Hematopoietic multipotent progenitor cell treated with erythropoietin and hydrocortisone succinate and interleukin-3 and kit ligand, for 17 days (in vitro differentiated cells): ENCODE results near the gene KRT72.

Experiments used
- DNase-seq: peaks from one replicate; pipeline ENCODE4 v3.0.0-alpha.2; 2015; ENCODE audit warnings: low spot score

KRT72 gene

DNA sequence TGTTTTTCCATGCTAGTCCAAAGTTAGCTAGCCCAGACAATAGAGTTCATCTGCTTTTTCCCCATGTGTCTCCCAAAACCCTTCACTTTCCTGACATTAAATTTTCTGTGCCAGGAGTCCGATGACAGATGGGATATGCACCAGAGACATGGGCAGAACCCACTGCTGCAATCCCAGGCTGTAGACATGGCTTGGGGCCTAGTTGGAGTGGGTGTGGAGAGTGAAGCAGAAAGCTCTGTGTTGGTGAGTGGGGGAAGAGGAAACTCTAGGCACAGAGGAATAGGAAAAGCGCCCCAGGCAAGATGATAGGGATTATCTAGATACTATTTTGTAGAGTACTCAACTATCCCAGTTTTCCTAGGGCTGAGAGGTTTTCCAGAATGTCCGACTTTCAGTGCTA lies 22.8 kb downstream of the KRT72 start:
- DNase-seq, result no peak

DNA sequence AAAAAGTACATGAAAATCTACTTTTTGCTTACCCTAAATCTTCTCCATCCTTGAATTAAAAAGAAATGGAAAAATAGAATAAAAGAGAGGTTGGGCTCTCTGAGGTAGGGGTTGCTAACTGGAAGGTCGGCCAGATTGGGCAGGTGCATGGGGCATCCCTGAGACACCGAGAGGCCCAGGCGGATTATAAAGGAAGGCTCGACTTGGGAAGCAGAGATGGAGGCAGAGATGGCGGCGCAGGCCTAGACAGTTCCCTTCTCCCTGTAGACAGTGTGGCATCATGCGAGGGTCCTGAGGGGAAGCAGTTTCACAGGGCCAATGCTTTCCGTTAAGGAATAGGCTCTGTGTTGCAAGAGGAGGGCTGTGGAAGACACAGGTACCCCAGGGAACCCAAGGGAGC lies 23.9 kb downstream of the KRT72 start:
- DNase-seq, result no peak

DNA sequence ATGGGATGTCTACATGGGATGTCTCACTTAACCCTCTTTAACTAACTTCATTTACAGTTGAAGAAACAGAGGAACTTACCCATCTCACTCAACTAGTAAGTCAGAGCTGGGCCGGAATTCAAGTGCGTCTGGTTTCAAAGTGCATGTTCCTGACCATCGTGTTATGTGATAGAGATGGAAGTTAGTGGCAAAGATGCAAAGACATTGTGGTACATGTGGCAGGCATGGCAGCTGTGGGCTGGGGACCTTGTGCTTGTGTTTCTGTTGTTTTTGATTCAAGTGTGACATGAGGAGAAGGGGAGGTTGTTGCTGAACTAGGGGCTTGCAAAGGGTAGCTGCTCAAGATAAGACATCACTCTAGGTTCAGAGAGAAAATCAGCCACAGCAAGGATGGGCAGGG lies 25.3 kb downstream of the KRT72 start:
- no peak for DNase-seq

DNA sequence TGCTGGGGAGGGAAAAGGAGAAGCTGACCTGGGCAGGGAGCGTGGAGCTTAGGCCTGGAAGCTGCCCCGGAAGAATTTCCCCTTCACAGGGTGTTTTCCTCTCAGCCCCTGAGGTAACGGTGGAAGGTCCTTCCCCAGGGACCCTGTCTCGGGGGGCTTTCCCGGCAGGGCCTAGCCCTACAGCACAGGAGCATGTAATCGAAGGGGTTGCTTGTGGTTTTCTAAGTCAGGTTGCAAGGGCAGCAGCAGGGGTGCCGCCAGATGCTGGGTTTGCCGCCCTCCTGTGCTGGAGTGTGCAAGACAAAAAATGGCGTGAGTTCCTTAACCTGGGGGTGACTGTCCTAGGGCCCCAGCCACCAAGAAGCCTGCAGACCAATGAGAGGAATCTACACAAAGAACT lies 26.0 kb downstream of the KRT72 start:
- no peak for DNase-seq

DNA sequence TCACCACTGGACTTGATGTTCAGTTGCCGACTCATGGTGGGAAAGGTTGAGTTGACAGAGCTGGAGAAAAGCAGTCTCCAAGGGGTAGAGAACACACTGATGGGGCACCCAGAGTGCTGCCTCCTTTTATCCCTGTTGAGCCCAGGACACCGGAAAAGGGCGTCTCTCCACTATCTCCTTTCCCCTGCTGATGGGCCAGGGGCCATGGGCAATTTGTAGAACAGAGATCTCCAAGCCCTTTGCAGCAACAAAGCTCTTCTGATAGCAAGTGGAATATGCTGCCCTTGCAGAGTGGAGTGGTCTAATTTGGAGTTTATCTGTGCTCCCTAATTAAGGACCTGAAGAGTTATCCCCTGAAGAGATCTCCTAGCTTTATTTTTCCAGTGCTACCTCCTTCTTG lies 27.5 kb downstream of the KRT72 start, which contains the start of gene KRT74:
TSS of gene KRT74 (minus strand) at position 101 of the 400 bp plus-strand sequence. CDS start at position 35, 66 bp downstream.
- no peak for DNase-seq

DNA sequence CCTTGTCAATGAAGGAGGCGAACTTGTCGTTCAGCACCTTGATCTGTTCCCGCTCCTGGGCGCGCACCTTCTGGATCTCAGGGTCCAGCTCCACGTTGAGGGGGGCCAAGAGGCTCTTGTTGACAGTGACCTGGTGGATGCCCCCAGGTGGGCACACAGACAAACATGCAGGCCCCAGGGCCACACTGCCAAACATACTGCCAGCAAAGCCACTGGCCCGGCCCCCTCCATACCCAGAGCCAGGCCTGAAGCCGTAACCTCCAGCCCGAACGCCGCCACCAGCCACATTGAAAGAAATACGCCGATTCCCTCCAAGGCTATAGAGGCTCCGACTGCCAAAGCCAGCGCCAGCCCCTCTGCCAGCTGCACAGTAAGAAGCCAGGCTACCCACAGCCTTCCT lies 28.0 kb downstream of the KRT72 start:
- no peak for DNase-seq

DNA sequence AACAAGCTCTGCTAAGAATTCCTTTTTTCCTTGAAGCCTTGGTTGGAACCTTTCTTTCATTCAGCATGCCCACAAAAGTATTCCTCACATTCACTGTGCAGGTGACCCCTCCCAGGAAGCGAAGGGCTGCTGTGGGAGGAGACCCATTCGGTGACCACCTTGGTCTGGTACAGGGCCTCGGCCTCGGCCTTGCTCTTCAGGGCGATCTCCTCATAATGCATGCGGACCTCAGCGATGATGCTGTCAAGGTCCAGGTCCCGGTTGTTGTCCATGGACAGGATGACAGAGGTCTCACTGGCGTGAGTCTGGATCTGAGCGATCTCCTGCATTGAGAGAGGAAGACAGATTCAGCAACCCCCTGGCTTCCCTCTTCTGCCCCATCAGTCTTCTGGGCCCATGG lies 30.8 kb downstream of the KRT72 start:
- no peak for DNase-seq

DNA sequence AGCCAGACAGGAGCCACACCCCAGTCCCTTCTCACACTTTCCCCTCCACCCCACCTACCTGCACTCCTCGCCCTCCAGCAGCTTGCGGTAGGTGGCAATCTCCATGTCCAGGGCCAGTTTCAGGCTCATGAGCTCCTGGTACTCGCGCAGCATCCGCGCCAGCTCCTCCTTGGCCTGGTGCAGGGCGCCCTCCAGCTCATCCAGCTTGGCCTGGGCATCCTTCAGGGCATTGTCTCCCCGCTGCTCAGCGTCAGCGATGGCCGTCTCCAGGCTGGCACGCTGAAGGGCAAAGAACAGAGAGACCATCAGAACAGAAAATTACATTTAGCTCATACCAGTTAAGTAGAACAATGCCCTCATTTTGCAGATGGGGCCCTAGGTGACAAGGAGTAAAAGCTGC lies 33.2 kb downstream of the KRT72 start:
- no peak for DNase-seq

DNA sequence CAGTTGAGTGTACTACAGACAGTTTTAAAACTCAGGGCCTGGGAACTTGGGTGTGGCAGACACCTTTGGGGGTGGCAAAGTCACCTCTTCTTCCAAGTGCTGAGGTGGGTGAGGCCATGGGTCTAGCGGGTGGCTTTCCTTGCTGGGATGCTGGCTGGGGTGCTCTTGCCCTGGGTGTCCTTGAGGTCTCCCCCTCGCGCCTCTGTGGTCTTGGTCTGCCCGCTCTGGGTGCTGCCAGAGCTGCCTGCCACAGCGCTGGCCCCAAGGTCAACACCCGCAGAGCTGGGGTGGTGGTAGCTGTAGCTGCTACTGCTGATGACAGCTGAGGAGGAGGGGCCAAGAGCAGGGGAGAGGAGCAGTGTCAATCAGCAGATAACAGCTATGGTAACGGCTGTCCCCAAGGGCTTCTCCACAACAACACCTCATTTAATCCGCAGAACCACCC lies 34.4 kb downstream of the KRT72 start:
- DNase-seq, result no peak

DNA sequence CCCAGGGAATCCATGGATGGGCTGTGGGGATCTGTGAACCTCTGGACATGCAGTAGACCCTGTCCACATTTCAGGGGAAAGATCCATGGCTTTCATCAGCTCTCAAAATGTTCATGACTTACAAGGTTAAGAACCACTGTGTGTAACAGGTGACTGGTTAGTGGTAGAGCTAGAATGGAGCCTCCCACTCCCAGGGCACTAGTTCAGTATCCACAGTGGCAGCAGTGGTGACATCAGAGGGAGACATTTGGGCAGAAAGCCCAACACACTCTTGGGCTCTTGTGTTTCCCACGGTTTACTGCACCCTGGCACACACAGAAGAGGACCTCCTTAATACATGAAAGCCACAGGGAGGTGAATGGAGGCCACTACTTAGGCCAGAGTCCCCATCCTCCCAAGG lies 36.7 kb downstream of the KRT72 start:
- DNase-seq, result no peak

DNA sequence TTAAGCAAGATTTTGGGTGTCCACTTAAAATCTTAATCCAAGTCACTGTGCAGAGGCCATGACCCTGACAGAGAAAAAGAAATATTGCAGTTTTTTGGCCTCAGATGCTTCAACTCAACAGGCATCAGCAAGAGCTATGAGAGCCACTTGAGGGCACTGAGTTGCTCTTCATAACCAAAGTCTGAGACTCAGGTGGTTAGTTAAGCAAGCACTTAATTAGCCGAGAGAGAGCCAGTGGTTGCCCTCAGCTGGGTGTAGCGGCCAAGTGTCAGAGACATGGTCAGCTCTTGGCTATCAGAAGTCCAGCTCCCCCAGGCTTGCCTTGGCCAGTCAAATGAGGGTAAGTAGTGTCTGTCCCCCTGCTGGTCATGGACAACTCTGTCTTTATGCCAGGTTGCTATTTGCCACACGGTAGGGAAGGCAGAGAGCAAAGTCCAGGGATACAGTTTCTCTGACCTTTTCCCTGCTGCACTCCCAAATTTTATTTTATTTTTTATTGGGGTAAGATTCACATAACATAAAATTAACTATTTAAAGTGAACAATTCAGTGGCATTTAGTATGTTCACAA lies 39.3 kb downstream of the KRT72 start:
- no peak for DNase-seq

DNA sequence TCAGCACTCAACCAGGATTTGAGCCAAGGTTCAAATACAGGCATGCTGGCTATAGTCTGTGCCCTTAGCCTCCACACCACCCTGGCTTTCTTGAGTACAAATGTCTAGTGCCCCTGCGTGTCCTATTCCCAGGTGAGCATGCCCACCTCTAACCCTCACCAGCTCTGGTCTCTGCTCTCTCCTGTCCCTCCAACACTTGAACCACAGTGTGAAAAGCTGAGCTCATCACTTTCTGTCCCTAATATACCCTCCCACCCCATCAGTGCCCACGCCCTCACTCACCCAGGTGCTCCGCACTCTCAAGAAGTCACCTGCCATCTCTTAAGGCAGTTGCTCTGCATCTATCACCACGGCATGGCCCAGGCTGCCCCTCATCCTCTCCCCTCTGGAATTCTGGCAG lies 41.3 kb downstream of the KRT72 start:
- DNase-seq, result no peak

DNA sequence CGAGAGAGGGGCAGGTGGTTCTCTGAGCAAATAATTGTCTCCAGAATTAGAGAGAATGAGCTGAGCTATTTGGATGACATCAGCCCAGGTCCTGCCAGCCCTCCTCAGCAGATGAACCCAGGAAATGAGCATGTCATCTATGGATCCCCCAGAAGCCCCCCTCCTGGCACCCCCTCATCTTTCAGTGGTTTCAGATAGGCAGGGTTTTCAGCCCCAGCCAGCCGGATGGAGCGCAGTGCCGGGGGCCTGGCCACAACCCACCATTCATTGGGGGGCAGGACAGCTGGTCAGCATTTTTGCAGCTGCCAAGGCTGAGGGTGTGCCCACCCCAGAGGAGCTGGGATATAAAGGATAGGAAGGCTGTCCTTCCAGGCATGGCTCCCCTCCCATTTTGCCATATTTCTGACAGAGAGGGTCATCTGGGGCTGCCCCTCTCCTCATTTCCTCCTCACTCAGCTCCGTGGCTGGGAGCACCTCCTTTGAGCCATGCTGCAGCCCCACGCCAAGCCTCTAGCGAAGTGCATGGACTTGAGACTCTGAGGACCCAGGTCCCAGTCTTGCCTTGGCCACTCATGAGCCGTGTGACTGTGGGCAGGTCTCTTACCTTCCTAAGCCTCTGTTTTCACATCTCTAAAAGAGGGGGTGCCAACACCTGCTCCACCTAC lies 42.4 kb downstream of the KRT72 start:
- no peak for DNase-seq

DNA sequence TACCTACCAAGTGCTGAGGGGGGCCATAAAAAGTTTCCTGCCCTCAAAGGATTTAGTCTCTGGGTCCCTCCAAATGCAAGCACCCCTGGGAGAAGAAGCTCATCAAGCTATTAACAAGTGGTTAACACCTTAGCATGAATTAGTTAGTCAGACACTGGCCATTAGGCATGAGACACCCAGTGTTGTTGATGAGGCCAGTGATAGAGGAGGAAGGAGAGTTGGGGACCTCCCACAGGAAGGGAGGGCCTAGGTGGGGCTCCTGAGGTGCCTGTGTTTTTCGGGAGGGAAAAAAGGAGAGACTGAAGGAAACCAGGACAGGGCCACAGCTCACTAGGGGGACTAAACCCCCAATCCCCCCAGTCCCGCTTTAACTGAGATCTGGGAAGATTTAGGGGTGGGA lies 43.8 kb downstream of the KRT72 start:
- no peak for DNase-seq

DNA sequence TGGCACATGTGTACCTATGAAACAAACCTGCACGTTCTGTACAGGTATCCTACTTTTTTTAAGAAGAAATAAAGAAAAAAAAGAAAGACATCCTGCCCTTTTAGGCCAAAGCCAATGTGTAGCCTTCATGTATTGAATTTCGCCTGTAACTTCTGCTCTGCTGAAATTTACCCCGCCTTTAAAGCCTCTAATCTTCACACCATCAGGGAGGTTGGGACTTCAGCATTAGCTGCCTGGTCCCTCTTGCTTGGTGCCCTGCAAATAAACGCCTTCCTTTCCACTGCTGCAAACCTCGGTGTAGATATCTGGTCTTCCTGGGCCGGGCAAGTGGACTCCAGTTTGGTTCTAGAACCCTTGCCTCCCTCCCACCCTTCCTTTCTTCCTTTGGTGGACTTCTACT lies 45.7 kb downstream of the KRT72 start:
- no peak for DNase-seq

DNA sequence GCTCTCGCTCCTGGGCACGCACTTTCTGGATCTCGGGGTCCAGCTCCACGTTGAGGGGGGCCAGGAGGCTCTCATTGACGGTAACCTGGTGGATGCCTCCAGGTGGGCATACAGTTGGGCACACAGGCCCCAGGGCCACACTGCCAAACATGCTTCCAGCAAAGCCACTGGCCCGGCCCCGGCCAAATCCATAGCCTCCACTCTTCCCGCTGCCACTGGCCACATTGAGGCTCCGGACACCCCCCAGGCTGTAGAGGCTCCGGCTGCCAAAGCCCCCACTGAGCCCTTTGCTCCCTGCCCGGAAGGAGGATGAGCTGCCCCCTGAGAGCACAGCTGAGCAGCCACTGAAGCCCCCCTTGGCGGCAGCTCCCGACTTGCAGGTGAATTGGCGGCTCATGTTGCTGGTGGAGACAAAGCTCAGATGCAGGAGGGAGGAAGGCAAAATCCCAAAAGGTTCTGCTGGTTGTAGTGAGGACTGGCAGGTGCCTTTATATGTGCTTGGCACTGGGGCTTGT lies 48.5 kb downstream of the KRT72 start, which contains the start of gene KRT71:
TSS of gene KRT71 (minus strand) at position 465 of the 515 bp plus-strand sequence. CDS start at position 397, 68 bp downstream.
- DNase-seq, result no peak

DNA sequence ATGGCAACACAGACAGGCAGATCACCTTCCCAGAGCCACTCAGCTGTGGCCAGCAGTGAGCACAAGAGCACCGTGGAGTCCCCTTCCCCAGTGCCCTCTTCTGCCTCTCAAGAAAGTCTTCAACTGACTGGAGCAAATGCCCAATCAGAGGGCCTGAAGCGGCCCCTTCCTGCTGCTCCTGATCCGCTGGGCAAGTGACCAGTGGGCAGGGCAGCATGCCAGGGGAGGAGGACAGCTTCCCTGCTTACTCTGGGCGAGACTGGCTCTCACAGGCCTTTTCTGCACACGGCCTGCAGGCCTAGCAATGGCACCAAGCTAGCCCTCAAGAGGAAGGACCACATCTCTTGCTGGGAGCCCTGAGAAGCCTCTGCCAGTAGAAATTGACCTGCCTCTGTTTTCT lies 49.2 kb downstream of the KRT72 start:
- no peak for DNase-seq

DNA sequence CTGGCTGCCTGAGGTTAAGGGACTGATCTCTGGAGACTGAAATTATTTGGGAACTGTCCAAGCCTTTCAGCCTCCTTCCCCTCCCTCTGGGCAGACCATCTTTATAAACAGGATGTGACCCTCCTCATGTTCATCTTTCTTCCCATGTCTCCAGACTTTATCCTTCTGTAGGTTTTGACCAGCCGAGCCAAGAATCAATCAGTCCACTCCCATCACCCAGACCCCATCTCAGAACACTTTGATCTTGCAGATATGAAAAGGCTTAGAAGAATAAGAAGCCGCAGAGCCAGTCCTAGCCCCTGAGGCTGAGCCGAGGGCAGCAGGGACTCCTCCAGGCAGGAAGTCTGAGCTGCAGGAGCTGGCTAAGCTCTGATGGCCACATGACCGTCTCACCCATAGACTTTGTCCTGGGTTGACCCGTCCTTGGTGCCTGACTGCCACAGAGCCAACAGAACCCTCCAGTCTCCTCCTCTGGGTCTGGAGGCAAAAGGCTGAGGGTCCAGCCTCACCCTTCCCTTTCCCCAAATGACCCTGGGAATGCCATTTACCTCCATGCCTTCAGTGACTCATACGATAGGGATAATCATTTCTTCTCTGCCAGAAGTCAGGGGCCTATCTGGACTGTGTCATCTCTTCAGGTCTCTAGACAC lies 49.9 kb downstream of the KRT72 start:
- DNase-seq, result no peak

DNA sequence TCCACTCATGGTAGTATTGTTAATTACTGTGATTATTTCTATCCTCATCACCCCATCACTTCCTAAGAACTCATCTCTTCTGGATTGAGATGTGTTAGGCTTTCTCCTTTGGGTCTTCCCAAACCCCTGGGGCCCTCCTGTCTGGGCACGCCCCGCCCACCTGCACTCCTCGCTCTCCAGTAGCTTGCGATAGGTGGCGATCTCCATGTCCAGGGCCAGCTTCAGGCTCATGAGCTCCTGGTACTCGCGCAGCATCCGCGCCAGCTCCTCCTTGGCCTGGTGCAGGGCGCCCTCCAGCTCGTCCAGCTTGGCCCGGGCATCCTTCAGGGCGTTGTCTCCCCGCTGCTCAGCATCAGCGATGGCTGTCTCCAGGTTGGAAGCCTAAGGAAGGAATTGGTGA lies 55.1 kb downstream of the KRT72 start:
- DNase-seq, result no peak

DNA sequence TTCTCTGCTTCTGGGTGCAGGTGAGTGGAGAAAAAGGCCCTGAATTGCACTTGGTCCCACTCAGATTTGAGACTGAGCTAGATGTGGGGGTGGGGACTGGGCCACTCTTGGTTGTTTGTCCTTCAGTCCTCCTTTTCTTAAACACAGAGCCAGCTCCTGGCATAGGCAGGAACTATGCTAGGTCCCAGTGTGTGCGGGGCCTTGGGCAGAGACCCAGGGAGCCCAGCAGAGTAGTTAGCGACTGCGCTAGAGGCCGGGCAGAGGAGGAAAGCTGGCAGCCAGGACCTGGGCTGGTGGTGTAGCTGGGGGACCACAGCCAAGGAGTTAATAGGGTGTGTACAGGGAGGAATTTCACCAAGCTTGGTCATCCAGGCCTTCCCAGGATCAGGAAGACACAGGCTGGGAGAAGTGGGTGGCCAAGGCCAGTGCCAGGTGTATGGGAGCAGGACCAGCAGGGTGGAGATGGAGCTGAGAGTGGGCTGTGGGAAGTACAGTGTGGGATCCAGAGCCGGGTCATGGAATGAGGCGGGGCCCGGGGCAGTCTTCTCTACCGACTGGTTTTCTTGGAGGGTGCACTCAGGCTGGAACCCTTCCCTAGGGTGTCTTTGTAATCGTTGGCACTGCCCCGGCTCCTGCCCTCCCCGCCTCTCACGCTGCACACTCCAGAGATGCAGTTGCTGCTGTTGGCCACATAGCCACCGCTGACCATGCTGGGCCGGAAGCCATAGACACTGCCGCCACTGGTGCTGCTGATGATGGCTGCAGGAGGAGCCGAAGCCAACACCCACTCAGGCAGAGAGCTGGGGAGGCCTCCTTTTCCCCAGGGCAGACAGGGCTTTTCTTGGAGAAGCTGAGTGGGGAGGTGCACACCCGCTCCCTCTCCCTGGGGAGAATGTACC lies 57.0 kb downstream of the KRT72 start:
- no peak for DNase-seq

DNA sequence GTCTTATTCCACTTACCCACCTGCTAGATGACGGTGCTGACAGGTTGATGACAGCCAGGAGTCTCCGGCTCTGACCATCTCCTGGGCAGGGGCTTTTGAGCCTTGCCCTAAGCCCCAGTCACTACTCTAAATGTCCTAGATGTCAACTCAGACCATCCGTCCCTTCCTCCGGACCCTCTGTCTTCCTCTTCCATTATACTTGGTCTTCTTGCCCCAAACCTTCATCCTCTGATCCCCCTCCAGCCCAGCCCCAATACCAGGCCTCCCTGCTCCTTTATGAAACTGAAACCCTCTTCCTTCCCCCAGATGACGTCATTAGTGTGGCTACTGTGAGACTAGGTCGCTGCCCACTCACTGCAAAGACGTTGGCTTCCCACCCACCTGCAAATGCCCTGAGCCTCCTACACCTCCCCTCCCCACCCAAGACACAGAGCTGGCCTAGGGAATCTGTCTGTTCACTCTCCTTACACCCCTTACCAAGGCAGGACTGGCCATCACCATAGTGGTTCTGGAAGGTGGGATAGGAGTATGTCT lies 58.4 kb downstream of the KRT72 start:
- no peak for DNase-seq

DNA sequence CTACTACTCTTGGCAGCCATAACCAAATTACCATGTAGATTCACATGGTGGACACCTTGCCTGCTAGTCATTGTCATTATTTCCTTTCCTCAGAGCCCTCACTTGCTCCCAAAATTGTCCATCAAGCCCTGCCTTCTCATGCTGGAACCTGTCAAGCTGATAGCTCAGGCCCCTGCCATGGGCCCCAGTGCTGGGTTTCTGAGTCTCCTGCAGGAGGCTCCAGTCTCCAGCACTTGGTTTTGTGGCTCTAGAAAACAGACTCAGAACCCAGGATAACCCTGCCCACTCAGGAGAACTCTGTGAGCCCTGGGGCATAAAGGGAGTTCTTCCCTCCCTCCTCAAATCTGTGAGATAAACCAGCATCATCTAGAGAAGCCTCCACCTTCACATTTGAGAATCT lies 59.1 kb downstream of the KRT72 start:
- DNase-seq, result no peak
